Prostate gland (tissue), 2 donors: Measurements from ENCODE around the gene ZRANB3. TPM values are rescaled to one million over a fixed set of nuclear protein-coding genes. Genes with fewer than 3 reads are reported as not detected.

Experiments
- DNase-seq: peaks from one replicate; pipeline ENCODE4 v3.0.0-alpha.2; 2019; ENCODE audit warnings: low spot score
- H3K27ac ChIP-seq, 2 donors: fragments of 200-600 bp; sonication (generic); 2 replicates each; pipeline ENCODE4 v1.5.1; 2017 to 2019
- H3K27me3 ChIP-seq: fragments of 200-600 bp; sonication (generic); replicated peaks from 2 replicates; pipeline ENCODE4 v1.5.1; 2019; ENCODE audit not compliant: insufficient read depth
- H3K36me3 ChIP-seq, 2 donors: fragments of 200-600 bp; sonication (generic); 1 replicate in 1 of 2; 2 replicates in 1 of 2; pipeline versions ENCODE4 v1.5.1 to v1.8.1; 2017 to 2019
- H3K4me1 ChIP-seq: fragments of 200-600 bp; sonication (generic); replicated peaks from 2 replicates; pipeline ENCODE4 v1.5.1; 2019
- H3K4me3 ChIP-seq, 2 donors: fragments of 200-600 bp; sonication (generic); 2 replicates each; pipeline ENCODE4 v1.5.1; 2017 to 2019
- H3K9me3 ChIP-seq: fragments of 200-600 bp; sonication (generic); 2 replicates; pipeline ENCODE4 v1.5.1; 2017
- POLR2A ChIP-seq: fragments of 450-650 bp; IDR thresholded peaks from one replicate; pipeline ENCODE4 v1.6.1; 2016; ENCODE audit warnings: antibody characterized with exemption, mild to moderate bottlenecking
- POLR2AphosphoS5 ChIP-seq: sonication (generic); formaldehyde crosslinking; IDR thresholded peaks from one replicate; pipeline ENCODE4 v1.6.1; 2017; ENCODE audit warnings: antibody characterized with exemption
- WGBS: methylation state at CpG from one replicate; pipeline ENCODE4 v1.1.5; 2018; 5-methylcytosine and 5-hydroxymethylcytosine counted together
- intact Hi-C: fragments of 100-400 bp; cut with DNase I; formaldehyde crosslinking; loops from one replicate; pipeline ENCODE4 v1.14.2; 2022
- total RNA-seq, 2 donors: library from RNA; depleted of rRNA; stranded (reverse); fragments of >200 nt; gene quantifications; one replicate each; pipeline ENCODE4 v1.1.0, GENCODE V29; 2016
- TF ChIP-seq, protein P1 (sequence below), 4 experiments: fragments of 200-600 bp in 2 of 4; fragments of 450-650 bp in 2 of 4; sonication (generic) in 2 of 4; IDR thresholded peaks; 1 replicate in 3 of 4; 2 replicates in 1 of 4; pipeline ENCODE4 v1.5.1; 2016 to 2019; ENCODE audit warnings: antibody characterized with exemption in 4 of 4, mild to moderate bottlenecking in 2 of 4, moderate library complexity in 2 of 4

Gene ZRANB3
- total RNA-seq, 2 donors from 2014 or later = 5.1 to 11.1 TPM

DNA sequence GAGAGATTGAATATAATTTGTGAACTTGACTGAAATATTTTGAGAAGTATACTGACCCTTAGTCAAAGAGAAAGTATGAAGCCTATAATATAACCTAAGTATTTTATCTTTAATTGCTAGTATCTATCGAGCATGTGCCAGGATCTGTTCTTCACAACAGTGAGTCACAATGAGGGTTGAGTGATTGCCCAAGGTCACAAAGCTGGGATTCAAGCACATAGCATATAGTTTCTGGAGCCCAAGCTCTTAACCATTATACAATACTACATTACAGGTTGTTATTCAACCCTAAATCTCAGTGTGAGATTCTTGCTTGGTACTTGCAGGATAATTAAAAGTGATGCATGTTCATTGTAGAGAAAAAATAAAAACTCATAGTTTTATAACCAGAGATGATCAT, 381.8 kb downstream of the ZRANB3 start:
- TF ChIP-seq POLR2A (no peak), POLR2AphosphoS5 (no peak)
- TF ChIP-seq, protein P1, sequence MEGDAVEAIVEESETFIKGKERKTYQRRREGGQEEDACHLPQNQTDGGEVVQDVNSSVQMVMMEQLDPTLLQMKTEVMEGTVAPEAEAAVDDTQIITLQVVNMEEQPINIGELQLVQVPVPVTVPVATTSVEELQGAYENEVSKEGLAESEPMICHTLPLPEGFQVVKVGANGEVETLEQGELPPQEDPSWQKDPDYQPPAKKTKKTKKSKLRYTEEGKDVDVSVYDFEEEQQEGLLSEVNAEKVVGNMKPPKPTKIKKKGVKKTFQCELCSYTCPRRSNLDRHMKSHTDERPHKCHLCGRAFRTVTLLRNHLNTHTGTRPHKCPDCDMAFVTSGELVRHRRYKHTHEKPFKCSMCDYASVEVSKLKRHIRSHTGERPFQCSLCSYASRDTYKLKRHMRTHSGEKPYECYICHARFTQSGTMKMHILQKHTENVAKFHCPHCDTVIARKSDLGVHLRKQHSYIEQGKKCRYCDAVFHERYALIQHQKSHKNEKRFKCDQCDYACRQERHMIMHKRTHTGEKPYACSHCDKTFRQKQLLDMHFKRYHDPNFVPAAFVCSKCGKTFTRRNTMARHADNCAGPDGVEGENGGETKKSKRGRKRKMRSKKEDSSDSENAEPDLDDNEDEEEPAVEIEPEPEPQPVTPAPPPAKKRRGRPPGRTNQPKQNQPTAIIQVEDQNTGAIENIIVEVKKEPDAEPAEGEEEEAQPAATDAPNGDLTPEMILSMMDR (IDR thresholded peaks at IDR 0.05) = no peak
- Histone ChIP-seq H3K36me3 (no peaks in the 10 kb centered on the region), H3K27me3 (no peaks in the 10 kb centered on the region), H3K27ac (no peak overlapping the region), H3K4me3 (no peak overlapping the region), H3K4me1 (no peaks in the 10 kb centered on the region), H3K9me3 (no peaks in the 10 kb centered on the region)
- WGBS = 98% methylated on average over 1 of the region's 1 CpG
- DNase-seq = no peak
- intact Hi-C loops = no loop called here

DNA sequence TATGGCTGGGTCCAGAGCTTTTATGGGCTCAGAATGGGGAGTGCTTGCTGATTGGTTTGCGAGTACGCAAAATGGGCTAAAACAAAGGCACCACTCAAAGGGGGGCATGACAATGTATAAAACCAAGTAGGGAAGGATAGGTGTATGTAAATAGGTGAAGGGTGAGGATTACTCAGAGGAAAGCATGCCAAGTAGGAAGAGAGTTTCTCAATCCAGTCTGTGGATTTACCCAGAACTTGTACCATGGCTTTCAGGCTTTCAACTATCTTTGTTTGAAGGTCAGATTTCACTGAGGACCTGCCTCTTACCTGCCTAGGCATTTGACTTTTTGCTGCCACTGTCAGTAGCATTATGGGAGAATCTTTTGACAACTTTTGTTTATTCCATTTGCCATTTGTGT, 386.7 kb downstream of the ZRANB3 start:
- Histone ChIP-seq H3K4me1 (no peaks in the 10 kb centered on the region), H3K27me3 (no peaks in the 10 kb centered on the region), H3K36me3 (no peaks in the 10 kb centered on the region), H3K9me3 (no peaks in the 10 kb centered on the region), H3K27ac (no peak overlapping the region), H3K4me3 (no peak overlapping the region)
- intact Hi-C loops = no loop called here
- TF ChIP-seq POLR2A (no peak), POLR2AphosphoS5 (no peak)
- TF ChIP-seq, protein P1 (IDR thresholded peaks at IDR 0.05) = no peak
- no peak for DNase-seq
- WGBS = 96% methylated on average over 2 of the region's 2 CpGs

DNA sequence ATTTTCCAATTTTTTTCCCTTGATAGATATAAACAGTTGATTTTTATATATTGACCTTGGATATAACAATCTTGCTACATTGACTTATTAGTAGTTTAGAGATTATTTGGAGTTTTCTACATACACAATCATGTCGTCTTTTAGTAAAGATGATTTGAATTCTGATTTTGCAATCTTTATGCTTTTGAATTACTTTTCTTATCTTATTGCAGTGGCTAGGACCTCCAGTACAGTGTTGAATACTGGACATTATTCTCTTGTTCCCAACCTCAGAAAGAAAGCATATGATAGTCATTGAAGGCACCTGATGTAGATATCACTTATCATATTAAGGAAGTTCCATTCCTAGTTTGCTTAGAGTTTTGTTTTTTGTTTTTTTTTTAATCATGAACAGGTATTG, 388.7 kb downstream of the ZRANB3 start:
- no peaks in the 10 kb centered on the region for H3K36me3 ChIP-seq
- no peaks in the 10 kb centered on the region for H3K27me3 ChIP-seq
- intact Hi-C loops = no loop called here
- H3K4me1 ChIP-seq = no peaks in the 10 kb centered on the region
- no peak overlapping the region for H3K4me3 ChIP-seq
- WGBS = 98% methylated on average over 1 of the region's 1 CpG
- no peaks in the 10 kb centered on the region for H3K9me3 ChIP-seq
- no peak for TF ChIP-seq POLR2AphosphoS5
- TF ChIP-seq, protein P1 (IDR thresholded peaks at IDR 0.05) = no peak
- TF ChIP-seq POLR2A = no peak
- no peak for DNase-seq
- no peak overlapping the region for H3K27ac ChIP-seq

DNA sequence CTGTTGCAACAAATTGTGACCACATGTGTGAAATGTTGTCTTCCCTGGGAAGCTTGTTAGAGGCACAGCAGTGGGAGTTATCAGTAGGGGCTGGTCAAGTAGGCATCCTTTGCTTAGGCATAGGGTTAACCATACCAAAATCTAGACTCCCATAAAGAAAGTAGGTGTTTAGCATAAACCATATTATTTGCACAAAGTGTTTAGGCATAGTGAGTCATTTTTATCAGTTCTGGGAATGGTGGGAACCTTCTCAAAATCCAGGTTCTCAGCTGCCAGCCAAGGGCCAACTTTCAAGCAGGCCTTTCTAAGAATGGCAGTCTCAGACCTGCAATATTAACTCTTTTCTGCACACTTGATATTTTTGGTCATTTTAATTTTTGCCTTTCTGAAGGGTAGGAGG, 390.4 kb downstream of the ZRANB3 start:
- H3K4me1 ChIP-seq = no peaks in the 10 kb centered on the region
- TF ChIP-seq, protein P1 (IDR thresholded peaks at IDR 0.05) = no peak
- no peak for TF ChIP-seq POLR2AphosphoS5
- no peak for TF ChIP-seq POLR2A
- no peaks in the 10 kb centered on the region for H3K27me3 ChIP-seq
- H3K9me3 ChIP-seq = no peaks in the 10 kb centered on the region
- no peak overlapping the region for H3K4me3 ChIP-seq
- H3K27ac ChIP-seq = no peak overlapping the region
- no peaks in the 10 kb centered on the region for H3K36me3 ChIP-seq
- intact Hi-C loops = no loop called here
- no peak for DNase-seq

DNA sequence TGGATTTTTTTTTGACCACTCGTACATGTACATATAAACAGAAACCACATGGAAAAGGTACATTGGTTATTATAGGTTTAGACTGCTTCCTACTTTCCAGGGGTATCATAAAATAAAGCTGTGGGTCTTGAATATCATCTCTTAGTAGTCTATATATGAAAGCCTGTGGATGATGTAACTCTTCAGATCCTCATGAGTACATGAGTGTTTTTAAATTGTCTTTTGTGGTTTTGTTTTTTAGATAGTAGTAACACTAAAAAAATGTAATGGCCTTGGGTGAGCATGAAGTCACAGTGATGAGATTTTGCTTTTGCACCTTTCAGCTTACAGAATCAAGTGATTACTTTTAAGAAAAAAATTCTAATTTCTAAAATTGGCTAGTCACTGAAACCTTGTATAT, 398.7 kb downstream of the ZRANB3 start:
- Histone ChIP-seq H3K4me3 (no peak overlapping the region), H3K27me3 (no peaks in the 10 kb centered on the region), H3K4me1 (no peaks in the 10 kb centered on the region), H3K9me3 (no peaks in the 10 kb centered on the region), H3K27ac (no peak overlapping the region), H3K36me3 (peaks cover 0 to 2% of the 10 kb centered on the region in 2 donors)
- 87% methylated on average over 1 of the region's 1 CpG for WGBS
- no peak for DNase-seq
- intact Hi-C loops = no loop called here
- TF ChIP-seq, protein P1 (IDR thresholded peaks at IDR 0.05) = no peak
- no peak for TF ChIP-seq POLR2A
- TF ChIP-seq POLR2AphosphoS5 = no peak
